ENCODE data around the gene MUC4.

GRCh38 chr3:195821403-195822130 lies 9.8 kb upstream of the MUC4 start:
- TF ChIP-seq CTCF (conservative IDR thresholded peaks at IDR 0.05; ENCODE audit: low read depth, low read length) (no peak), EZH2 (IDR thresholded peaks at IDR 0.05; ENCODE audit: low read length, unreplicated experiment) (no peak), EZH2phosphoT487 (IDR thresholded peaks at IDR 0.05; ENCODE audit: borderline replicate concordance, low read length) (no peak)
